HEK293 (cell line): Measurements from ENCODE around the gene TFDP1.

ENCODE experiments used
- CTCF ChIP-seq: fragments of 450-650 bp; formaldehyde crosslinking; IDR thresholded peaks from 2 replicates; pipeline ENCODE4 v1.5.1; 2016; ENCODE audit warnings: missing biosample characterization, missing genetic modification characterization
- EGR2 ChIP-seq: fragments of 450-650 bp; formaldehyde crosslinking; IDR thresholded peaks from 2 replicates; pipeline ENCODE4 v1.5.1; 2016; ENCODE audit warnings: low read depth, missing biosample characterization, missing genetic modification characterization
- KLF16 ChIP-seq: fragments of 450-650 bp; formaldehyde crosslinking; IDR thresholded peaks from 2 replicates; pipeline ENCODE4 v1.5.1; 2017; ENCODE audit warnings: missing biosample characterization, missing genetic modification characterization
- PATZ1 ChIP-seq: fragments of 450-650 bp; formaldehyde crosslinking; IDR thresholded peaks from 2 replicates; pipeline ENCODE4 v1.5.1; 2016; ENCODE audit warnings: missing biosample characterization, missing genetic modification characterization
- PBX3 ChIP-seq: sonication (generic); formaldehyde crosslinking; IDR thresholded peaks from 2 replicates; pipeline ENCODE4 v1.8.1; 2022; ENCODE audit warnings: mild to moderate bottlenecking, moderate library complexity, missing genetic modification reagents
- REPIN1 ChIP-seq: fragments of 450-650 bp; formaldehyde crosslinking; IDR thresholded peaks from 2 replicates; pipeline ENCODE4 v1.5.1; 2017; ENCODE audit warnings: missing biosample characterization, missing genetic modification characterization, low read depth
- ZNF423 ChIP-seq: fragments of 450-650 bp; formaldehyde crosslinking; IDR thresholded peaks from 2 replicates; pipeline ENCODE4 v1.5.1; 2016; ENCODE audit warnings: missing biosample characterization, missing genetic modification characterization
- ZNF514 ChIP-seq: fragments of 450-650 bp; formaldehyde crosslinking; IDR thresholded peaks from 2 replicates; pipeline ENCODE4 v1.5.1; 2016; ENCODE audit warnings: missing biosample characterization, missing genetic modification characterization
- ZNF658 ChIP-seq: fragments of 450-650 bp; formaldehyde crosslinking; IDR thresholded peaks from 2 replicates; pipeline ENCODE4; 2016; ENCODE audit warnings: missing biosample characterization, missing genetic modification characterization

GRCh38 chr13:113644800-113645199 lies 60.2 kb downstream of the TFDP1 start:
- TF ChIP-seq ZNF658 (no peak), ZNF514 (tag by site-specific recombination) (no peak), REPIN1 (tag by site-specific recombination) (no peak), ZNF423 (tag by site-specific recombination) (no peak), PATZ1 (tag by site-specific recombination) (no peak), KLF16 (tag by site-specific recombination) (no peak), CTCF (tag by site-specific recombination) (no peak), PBX3 (no peak), EGR2 (no peak)
